GM18873 (cell line): ENCODE results near the gene SPAG17.

Experiments used
- ATAC-seq: cut with Tn5 transposase; IDR thresholded peaks from one replicate; pipeline ENCODE4 v1.9.1; 2021; ENCODE audit warnings: mild to moderate bottlenecking, moderate library complexity, moderate number of reproducible peaks; ENCODE audit not compliant: unreplicated experiment, low FRiP score

The SPAG17 gene

GRCh38 chr1:118123116-118123839 is 61.8 kb downstream of the SPAG17 start:
- ATAC-seq, result no peak

GRCh38 chr1:118122234-118123004 is 62.6 kb downstream of the SPAG17 start:
- ATAC-seq, result no peak

- ATAC-seq, result no peak
Observed at GRCh38 chr1:118118873-118119463, 66.1 kb downstream of the SPAG17 start.

GRCh38 chr1:118118469-118118868 is 66.6 kb downstream of the SPAG17 start:
- ATAC-seq, result no peak

GRCh38 chr1:118117521-118117920 is 67.5 kb downstream of the SPAG17 start:
- ATAC-seq, result no peak

GRCh38 chr1:118116909-118117308 is 68.1 kb downstream of the SPAG17 start:
- no peak for ATAC-seq

GRCh38 chr1:118116401-118116800 is 68.6 kb downstream of the SPAG17 start:
- ATAC-seq, result no peak

- ATAC-seq, result no peak
Observed at GRCh38 chr1:118115567-118116295, 69.3 kb downstream of the SPAG17 start.

- no peak for ATAC-seq
Observed at GRCh38 chr1:118113261-118113660, 71.8 kb downstream of the SPAG17 start.

- no peak for ATAC-seq
Observed at GRCh38 chr1:118110580-118110979, 74.4 kb downstream of the SPAG17 start.

- ATAC-seq, result no peak
Observed at GRCh38 chr1:118104951-118105350, 80.1 kb downstream of the SPAG17 start.

GRCh38 chr1:118102445-118102844 is 82.6 kb downstream of the SPAG17 start:
- no peak for ATAC-seq

- ATAC-seq, result no peak
Observed at GRCh38 chr1:118101999-118102398, 83.0 kb downstream of the SPAG17 start.

GRCh38 chr1:118101515-118101844 is 83.5 kb downstream of the SPAG17 start:
- ATAC-seq, result no peak

GRCh38 chr1:118100686-118101514 is 84.1 kb downstream of the SPAG17 start:
- no peak for ATAC-seq

GRCh38 chr1:118099686-118100085 is 85.3 kb downstream of the SPAG17 start:
- ATAC-seq, result no peak

- no peak for ATAC-seq
Observed at GRCh38 chr1:118097622-118098348, 87.2 kb downstream of the SPAG17 start.

- no peak for ATAC-seq
Observed at GRCh38 chr1:118093017-118093416, 92.0 kb downstream of the SPAG17 start.

- ATAC-seq, result no peak
Observed at GRCh38 chr1:118090130-118090529, 94.9 kb downstream of the SPAG17 start.
